CD1c-positive myeloid dendritic cell (primary cell): ENCODE data around the gene COLQ.
"Not testable (repeated sequence)": the region's sequence is repeated elsewhere in the genome, so short reads cannot be mapped to it uniquely, and the experiment has no call there.

Source experiments
- DNase-seq: peaks from one replicate; pipeline ENCODE4 v3.0.0-alpha.2; 2016; ENCODE audit errors: extremely low spot score

Gene COLQ

GRCh38 chr3:15491143-15491542, 30.4 kb downstream of the COLQ start:
- no peak for DNase-seq

GRCh38 chr3:15490158-15490557, 31.3 kb downstream of the COLQ start:
- DNase-seq: no peak

DNA sequence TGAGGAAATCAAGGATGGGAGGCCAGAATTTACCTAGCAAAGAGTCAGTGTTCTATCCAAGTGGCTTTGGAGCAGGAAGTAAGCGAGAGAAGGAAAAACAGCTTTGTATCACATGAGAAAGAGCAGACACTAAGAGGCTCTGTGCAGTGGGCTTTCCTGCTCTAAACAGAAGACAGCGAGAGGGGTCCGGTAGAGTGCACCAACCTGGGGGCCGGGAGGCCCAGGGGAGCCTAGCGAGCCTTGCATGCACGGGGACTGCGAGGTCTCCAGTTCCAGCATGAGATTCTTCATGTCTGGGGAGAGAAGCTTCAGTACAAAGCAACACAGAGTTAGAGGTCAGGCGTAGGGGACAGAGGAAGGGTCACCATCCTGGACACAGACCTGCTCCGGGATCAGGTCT, 33.5 kb downstream of the COLQ start:
- no peak for DNase-seq

DNA sequence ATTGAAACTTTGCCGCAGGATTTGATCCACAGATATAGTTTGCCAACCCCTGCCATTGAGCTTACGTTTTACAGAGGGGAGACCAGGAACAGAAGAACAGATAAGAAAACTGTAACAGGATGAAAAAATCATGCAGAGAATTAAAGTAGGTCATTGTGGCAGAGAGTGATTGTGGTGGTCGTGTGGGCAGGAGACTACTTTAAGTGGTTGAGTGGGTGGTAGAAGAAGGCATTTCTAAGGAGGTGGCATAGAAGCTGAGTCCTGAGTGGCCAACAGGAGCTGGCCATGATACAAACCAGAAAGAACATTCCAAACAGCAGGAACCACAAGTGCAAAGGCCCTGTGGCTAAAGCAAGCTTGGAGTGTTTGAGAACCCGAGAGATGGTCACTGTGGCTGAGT, 34.5 kb downstream of the COLQ start:
- DNase-seq: no peak

DNA sequence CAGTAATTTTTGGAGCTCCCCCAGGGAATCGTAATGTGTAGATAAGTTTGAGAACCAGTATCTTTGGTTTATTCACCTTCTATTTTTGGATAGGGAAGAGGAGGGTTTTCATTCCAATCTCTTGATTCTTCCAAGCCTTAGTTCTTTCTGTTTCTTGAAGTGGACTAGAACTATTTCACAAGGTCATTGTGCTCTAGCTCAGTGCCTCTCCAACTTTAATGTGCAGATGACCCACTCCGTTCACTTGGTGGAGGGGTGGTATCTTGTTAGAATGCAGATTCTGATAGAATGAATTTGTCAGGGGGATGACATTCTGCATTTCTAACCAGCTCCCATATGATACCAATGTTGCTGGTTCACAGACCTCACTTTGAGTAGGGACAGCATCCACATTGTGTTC, 35.5 kb downstream of the COLQ start:
- DNase-seq: no peak

- not testable (repeated sequence) for DNase-seq
These were observed 37.0 kb downstream of the COLQ start for GRCh38 chr3:15484551-15484950.

DNA sequence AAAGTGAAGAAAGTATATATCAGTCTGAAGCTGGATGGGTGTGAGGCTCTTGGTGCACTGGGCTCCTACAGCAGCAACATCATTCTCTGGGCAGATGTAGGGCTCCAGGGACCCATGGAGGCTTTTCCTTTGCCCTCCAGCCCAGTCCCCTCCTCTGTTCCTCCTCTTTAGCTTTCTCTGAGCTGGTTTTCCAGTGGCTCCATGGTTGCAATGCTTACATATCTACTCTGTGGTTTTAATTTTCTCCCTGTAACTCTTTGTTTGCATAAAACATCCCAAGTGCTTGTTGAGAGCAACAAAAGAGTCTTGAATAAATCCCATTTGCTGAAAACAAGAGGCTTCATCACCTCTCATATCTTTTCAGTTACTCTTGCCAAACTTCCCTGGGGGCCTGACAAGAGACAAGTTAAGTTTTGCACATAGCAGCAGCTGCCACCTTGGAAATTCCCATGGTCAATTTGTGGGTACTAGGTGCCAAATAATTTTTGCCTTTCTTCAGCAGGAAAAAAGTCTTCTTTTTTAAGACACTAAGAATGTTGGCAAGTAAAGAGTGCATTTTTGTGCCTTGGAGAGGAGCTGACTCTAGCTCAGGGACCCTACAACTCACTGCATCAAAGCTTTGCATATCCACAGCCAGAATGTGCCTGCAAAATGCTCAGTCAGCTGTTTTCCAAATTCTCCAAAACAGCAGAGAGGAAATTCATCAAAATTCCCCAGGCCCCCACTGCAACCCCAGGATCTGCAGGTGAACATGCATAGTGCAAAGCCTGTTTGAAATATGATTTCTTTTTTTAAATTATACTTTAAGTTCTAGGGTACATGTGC, 41.9 kb downstream of the COLQ start:
- DNase-seq: no peak

DNA sequence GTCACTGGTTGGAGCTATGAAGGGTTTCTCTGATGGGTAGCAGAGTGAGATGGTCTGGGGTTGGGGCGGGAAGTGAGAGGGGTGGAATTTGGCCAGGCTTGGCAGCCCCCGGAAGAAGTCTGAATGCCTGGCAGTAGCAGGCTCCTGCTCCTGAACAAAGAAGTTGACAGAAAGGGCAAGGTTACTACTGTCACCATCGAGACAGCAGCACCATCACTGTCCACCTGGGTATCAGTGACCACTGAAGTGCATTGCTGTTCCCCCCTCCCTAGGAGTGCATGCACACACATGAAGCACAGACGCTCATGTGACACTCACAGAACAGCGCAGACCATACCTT, 42.9 kb downstream of the COLQ start:
- no peak for DNase-seq

GRCh38 chr3:15477951-15478639, 43.4 kb downstream of the COLQ start:
- DNase-seq: no peak

DNA sequence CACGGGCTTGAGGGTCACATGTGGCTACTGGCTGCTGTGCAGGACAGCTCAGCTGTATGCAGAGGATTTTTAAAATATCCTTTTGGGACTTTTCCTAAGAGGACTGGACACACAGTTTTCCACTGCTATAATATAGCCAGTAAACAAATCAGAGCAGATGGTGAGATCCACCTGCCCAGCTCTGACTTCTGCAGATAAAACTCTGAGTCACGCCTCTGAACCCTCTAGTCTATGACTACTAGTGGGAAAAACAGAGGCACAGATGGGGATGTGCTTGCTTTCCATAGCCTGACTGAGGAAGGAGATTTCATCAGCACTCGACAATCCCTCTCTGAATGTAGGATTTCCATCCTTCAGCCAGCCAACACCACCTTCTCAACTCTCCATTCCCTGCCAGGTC, 45.1 kb downstream of the COLQ start:
- DNase-seq: no peak

GRCh38 chr3:15475161-15475560, 46.3 kb downstream of the COLQ start:
- no peak for DNase-seq

GRCh38 chr3:15471861-15472260, 49.6 kb downstream of the COLQ start:
- DNase-seq: no peak

GRCh38 chr3:15470849-15471248, 50.7 kb downstream of the COLQ start:
- no peak for DNase-seq

DNA sequence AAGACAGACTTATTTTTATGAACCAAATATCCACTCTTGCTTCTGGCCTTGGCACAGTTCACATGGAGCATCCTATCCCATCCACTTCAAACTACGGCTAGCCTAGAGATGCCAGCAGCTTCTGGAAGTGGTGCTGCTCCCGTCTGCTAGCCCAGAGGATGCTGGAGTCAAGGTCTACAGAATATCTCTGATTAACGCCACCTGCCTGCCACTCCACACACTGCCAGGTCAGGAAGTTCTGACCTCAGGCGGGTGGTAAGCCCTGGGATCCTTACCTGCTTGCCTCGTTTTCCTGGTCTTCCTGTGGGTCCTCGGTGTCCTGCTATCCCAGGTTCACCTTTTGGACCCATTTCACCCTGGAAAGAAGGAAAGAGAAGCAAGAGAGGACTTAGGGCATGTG, 51.2 kb downstream of the COLQ start:
- DNase-seq: no peak

DNA sequence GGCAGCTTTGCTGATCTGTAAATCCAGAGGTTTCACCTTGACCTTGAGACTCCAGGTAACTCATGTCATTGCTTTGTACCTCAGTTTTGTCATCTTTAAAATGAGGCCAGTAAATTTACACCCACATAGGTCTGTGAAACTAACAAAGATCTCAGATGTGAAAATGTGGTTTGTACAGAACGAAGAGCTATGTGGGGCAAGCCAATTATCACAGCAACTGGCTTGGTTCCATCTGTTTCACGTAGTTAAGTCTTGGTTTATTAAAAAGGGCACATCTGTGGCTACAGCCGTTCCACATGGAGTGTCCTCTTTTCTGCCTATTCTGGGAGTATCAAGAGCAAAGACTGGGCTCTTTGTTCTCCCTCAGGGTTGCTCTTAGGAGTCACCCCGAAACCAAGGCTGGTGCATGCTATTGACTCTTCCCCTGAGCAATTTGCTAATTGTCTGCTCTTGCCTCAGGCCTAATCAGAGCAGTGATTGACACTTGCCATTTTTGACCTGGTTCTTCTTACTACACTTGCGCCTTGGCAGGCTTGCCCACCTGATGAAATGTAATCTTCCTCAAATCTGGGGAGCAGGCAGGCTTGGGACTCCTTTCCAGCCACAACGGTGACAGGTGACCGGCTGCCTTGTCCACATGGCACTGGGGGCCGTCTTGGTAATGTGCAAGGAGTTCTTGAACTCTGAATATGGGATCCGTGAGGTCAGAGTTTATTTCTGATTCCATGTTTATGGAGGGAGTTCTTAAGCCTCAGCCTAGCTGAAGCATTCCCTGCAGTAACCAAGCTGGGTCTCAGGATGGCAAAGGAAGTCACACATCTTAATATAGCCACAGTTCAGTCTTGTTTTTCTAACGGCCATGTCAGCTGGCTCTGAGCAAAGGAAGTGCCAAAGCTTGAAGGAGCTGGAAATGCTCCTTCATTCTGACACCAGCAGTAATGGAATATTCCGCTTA, 54.0 kb downstream of the COLQ start:
- DNase-seq: no peak

GRCh38 chr3:15465876-15466585, 55.5 kb downstream of the COLQ start:
- no peak for DNase-seq

- DNase-seq: no peak
These were observed 59.1 kb downstream of the COLQ start for GRCh38 chr3:15462451-15462850.

GRCh38 chr3:15460891-15461531, 60.5 kb downstream of the COLQ start:
- DNase-seq: no peak

GRCh38 chr3:15458212-15458780, 63.2 kb downstream of the COLQ start:
- DNase-seq: peak; percentile 11

- DNase-seq: not testable (repeated sequence)
These were observed 64.6 kb downstream of the COLQ start for GRCh38 chr3:15456915-15457314.

DNA sequence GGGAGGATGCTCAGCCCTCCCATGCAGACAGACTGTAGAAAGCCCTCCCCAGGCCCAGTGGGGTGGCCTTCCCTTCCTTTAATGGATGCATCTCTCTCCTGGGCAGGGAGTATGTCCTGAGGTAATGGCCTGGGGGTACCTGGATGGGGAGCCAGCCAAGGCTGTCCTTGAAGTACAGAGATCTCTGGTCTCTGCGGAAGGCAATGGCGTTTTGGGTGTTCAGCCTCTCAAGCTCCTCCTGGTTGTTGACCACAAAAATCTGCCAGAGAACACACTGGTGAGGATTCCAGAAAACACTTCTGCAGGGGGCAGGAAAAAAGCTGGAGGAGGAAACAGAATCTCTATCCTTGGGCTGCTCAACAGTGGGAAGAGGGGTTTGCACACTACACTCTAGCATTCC, 65.2 kb downstream of the COLQ start:
- no peak for DNase-seq
